Measurements from ENCODE around the gene ADM.

GRCh38 chr11:10350334-10350733 lies 45.5 kb downstream of the ADM start:
- TF ChIP-seq POLR2A (IDR thresholded peaks at IDR 0.05) = no peak
- TF ChIP-seq, protein P1, sequence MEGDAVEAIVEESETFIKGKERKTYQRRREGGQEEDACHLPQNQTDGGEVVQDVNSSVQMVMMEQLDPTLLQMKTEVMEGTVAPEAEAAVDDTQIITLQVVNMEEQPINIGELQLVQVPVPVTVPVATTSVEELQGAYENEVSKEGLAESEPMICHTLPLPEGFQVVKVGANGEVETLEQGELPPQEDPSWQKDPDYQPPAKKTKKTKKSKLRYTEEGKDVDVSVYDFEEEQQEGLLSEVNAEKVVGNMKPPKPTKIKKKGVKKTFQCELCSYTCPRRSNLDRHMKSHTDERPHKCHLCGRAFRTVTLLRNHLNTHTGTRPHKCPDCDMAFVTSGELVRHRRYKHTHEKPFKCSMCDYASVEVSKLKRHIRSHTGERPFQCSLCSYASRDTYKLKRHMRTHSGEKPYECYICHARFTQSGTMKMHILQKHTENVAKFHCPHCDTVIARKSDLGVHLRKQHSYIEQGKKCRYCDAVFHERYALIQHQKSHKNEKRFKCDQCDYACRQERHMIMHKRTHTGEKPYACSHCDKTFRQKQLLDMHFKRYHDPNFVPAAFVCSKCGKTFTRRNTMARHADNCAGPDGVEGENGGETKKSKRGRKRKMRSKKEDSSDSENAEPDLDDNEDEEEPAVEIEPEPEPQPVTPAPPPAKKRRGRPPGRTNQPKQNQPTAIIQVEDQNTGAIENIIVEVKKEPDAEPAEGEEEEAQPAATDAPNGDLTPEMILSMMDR (IDR thresholded peaks at IDR 0.05) = no peak

Data from thyroid gland (tissue), 4 donors.